GM19455 (cell line): ENCODE results near the gene MIPOL1.
"Not testable (repeated sequence)": the region's sequence is repeated elsewhere in the genome, so short reads cannot be mapped to it uniquely, and the experiment has no call there.

Experiments used
- ATAC-seq: cut with Tn5 transposase; IDR thresholded peaks from one replicate; pipeline ENCODE4 v1.9.1; 2021; ENCODE audit not compliant: unreplicated experiment

The MIPOL1 gene

DNA sequence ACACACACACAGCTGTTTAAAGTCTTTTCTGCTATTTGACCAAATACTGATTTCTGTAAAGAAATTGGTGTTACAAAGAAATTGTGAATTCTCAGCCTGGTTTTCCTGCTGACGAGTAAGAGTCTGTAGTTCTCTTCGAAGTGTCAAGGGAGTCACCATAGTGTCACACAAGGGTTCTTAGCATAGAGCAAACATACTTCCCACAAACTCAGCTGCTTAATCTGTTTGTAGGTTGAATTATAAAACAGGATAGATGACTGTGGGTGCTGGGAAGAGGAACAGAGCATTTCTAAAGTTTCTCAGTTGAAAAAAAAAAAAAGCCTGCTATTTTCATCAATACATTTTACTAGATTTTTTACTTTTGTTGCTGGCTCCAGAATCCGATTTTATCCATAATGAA is 314.4 kb downstream of the MIPOL1 start:
- no peak for ATAC-seq

DNA sequence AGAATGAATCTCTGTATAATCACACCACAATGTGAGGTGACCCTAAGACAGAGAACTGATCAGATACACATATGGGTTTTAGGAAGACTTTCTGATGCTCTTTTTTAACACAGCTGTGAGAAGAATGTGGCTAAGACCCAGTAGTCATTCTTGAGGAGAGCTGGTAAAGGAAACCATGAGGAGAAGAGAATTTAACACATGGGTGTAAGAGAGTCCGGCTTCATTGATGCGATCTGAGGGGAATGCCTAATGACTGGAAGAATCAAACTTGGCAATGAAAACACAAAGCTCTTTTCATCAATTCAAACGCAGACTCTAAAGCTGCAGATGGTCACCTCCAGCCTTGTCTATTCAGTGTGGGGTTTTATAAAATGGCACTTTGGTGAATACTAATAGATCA is 318.0 kb downstream of the MIPOL1 start:
- ATAC-seq = no peak

DNA sequence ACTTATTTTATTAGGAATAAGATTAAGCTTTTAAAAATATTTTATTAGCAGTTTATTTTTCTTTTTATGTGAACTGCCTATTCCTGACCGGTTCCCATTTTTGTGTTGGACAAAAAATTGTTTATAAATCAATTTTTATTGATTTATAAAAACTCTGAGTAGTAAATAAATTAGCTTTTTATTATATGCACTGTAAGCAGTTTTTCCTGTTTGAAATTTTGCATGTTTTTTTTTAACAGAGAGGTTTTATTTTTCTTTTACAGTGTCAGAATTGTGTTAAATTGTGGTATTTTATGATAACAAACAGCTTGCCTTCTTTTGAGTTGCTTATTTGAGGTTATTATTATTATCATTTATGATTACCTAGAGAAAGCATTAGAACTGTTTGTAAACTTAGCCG is 329.3 kb downstream of the MIPOL1 start:
- ATAC-seq = no peak

DNA sequence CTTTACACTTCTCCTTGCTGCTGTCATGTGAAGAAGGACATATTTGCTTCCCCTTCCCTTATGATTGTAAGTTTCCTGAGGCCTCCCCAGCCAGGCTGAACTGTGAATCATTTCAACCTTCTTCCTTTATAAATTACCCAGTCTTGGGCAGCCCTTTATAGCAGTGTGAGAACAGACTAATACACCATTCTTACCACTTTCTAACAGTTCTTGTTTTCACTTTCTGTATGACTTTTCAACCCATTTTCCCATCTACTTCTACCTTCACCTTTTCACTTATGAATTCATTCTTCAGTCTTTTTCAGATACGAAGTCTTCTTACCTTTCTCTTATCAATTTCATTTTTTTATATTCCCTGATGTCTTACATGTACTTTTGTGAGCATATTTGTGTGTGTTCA is 342.3 kb downstream of the MIPOL1 start:
- ATAC-seq = no peak

DNA sequence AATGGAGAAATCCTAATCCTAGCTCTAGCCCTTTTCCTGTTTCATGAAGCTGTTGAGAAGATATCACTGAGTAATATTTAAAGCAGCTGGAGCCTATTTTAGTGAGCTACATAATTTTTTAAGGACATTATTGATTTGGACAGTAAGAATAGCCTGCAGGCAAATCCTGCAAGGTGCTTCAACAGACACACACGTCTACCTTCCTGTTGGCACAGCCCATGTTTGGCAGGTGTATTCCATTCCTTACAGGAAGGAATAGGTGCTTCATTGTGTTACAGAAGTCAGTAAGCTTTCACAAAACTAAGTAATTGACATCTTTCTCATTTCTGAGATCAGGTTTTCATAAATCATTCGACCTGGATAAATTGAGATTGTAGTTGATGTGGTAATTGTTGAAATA is 346.7 kb downstream of the MIPOL1 start:
- ATAC-seq = no peak

DNA sequence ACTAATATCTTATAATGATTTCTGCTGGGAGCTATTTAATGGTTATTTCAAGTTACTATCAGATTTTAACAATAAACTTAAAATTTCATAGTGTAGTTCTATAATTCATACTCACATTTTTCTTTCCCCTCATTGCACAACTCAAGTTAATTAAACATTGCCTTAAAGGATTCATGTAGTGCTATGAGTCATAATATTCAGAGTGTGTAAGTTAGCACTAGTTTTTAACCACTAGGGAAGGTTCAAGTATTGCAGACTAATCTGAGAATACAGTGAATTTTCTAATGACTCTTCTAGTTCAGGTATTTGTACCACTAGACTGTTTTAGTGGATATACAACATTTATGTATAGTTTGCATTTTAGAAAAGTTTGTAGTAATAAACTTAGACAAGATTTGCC is 347.4 kb downstream of the MIPOL1 start:
- ATAC-seq = no peak

DNA sequence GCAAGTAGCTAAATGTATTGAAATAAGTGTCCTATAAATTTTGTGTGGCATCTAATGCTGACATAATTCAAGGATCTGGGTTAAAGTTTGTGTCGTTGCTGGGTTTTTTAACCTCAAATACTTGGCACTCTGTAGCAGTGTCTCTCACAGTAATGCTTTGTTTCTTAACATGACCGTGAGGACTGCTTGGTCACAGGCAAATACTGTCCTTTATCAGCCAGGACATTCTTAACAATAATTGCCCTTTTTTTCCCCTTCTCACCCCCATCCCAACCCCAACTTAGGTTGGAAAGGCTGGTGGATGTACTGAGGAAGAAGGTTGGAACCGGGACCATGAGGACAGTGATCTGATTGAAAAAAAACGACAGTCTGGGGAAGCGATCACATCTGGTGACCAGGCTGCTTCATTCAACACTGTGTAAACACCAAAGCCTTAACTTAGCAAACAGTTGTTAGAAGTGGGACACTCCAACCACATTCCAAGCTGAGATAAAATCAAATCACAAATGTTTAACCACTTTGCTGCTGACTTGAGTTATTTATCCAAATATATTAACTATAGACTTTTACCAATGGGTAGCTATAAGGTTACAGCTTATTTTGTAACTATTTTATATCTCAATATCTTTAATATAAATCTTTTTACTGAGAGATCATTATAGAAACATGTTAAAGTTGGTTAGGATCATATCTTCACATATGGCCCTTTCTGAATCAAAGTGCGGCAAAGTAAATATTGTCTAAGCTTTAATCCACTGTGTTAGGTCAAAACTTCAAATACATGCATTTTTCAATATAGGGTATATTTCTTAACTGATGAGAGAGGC is 349.1 kb downstream of the MIPOL1 start:
- ATAC-seq = no peak

DNA sequence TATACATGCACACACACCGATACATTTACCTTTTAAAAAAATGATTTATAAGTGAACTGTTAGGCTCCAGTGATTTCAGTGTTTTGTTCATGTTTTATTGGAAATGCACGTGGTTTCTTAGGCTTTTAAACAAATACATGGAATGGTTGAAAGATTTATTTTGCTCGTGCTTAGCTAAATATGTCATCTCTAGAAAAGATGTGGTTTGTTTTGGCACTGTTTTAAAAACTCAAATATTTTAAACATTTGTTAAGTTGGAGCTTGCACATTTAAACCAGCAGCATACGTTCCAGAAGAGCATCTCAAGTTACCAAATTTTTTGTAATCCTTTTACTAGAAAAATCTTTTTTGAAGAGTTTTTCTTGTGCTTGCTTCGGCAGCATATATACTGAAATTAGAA is 352.8 kb downstream of the MIPOL1 start:
- ATAC-seq = no peak

DNA sequence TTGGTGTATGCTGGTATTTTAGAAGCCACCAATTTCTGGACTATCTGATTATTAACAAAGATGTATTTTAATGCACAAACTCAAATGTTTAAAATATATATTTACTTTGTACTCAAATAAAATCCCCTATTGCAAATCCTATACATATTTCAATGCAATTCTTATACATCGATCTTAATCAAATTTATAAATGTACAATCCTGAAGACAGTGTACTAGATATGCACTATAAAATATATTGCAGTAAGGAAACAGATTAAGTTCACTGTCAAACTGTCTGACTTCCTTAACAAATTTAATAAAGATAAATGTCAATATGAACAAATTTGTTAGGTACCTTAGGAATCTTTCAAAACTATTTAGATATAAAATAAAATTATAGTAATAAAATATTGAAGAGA is 353.4 kb downstream of the MIPOL1 start:
- ATAC-seq = no peak

DNA sequence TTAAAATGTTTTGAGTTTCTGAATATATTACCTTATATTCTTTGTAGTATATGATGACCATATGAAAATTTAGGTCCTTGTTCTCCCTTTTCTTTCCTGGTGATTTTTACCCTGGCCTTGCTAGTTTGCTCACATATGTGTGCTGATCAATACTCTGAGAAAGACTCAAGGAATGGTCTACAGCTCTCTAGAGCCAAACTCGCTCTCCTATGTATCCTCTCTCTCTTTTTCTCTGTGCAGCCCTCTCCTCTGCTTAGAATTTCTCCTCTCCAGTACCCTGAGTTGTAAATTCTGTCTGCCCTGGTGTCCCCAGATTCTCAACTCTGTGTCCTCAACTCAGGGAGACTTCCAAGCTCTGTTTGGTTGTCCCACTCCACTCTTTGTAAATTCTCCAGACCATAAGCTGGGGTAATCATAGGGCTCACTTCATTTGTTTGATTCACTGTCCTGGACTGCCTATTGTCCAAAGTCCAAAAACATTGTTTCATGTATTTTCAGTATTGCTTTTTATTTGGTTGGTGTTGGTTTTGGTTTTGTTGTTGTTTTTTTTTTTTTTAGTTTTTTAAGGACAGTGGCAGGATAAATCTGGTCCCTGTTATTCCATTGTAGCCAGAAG is 356.3 kb downstream of the MIPOL1 start:
- ATAC-seq = no peak

DNA sequence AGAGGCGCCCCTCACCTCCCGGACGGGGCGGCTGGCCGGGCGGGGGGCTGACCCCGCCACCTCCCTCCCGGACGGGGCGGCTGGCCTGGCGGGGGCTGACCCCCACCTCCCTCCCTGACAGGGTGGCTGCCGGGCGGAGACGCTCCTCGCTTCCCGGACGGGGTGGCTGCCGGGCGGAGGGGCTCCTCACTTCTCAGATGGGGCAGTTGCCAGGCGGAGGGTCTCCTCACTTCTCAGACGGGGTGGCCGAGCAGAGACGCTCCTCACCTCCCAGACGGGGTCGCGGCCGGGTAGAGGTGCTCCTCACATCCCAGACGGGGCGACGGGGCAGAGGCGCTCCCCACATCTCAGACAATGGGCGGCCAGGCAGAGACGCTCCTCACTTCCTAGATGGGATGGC is 357.9 kb downstream of the MIPOL1 start:
- ATAC-seq = not testable (repeated sequence)

DNA sequence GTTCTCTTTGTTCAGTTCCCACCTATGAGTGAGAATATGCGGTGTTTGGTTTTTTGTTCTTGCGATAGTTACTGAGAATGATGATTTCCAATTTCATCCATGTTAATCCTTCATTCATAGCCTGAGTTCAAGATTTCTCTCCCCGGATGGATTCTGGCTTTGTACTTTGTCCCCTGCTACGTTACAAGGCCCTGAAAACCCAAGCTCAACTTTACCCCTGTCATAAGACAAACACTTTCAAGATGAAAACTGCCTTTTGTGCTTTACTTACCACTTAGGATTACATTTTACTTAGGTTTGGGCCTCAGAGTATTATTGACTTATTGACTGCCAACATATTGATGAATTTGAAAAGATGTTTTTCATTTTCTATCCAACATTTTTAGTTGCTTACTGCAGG is 361.0 kb downstream of the MIPOL1 start:
- no peak for ATAC-seq

DNA sequence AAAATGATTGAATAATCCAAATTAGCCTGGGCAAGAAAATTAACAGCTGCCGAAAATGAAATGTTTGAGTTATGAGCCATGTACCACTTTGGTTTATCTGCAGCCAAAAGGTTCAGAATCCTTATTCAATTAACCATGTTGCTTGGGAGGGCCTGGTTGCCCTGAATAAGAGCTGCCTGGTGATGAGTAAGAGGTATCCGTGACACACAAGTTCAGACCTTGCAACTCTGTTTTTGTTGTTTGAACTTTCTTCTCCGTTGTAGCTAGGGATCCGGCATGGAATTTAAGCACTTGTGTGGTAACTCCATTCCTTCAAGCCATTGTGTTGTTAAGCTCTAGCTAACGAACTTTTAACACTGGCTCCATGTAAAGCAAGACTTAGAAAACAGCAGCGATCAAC is 361.6 kb downstream of the MIPOL1 start:
- ATAC-seq = no peak

DNA sequence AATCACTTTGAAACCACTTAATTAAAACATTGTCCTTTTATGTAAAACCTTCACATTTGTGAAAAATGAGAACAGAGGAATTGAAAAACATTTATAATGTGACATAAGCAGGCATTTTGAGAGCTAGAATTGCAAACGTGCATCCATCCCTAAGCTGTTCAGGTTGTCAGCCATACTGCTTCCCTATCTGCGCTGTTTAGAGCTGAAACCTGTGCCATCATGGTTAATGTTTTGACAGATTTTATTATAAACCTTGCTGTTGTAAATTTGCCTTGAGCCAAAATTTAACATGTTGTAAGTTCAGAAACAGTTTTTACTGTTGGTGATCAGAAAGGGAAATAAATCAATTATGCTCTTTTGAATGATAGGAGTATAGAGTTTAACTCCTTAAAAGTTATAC is 365.5 kb downstream of the MIPOL1 start:
- no peak for ATAC-seq

DNA sequence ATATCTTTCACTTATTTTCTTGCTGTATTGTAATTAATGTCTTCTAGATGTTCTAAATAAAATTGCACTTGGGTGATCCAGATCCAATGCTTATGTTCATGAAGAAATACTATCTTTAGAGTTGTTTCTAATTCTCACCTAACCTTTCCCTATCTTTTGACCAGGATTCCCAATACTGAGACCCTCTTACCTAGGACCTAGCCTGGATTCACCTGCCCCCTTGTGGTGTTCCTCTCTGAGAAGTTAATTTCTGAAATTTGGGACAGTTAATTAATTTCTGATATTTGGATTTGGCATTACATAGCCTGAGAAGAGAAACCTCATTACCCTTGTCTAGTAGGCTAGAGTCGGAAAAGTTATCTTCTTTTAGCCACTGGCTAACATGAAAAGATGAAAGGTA is 367.8 kb downstream of the MIPOL1 start:
- no peak for ATAC-seq

DNA sequence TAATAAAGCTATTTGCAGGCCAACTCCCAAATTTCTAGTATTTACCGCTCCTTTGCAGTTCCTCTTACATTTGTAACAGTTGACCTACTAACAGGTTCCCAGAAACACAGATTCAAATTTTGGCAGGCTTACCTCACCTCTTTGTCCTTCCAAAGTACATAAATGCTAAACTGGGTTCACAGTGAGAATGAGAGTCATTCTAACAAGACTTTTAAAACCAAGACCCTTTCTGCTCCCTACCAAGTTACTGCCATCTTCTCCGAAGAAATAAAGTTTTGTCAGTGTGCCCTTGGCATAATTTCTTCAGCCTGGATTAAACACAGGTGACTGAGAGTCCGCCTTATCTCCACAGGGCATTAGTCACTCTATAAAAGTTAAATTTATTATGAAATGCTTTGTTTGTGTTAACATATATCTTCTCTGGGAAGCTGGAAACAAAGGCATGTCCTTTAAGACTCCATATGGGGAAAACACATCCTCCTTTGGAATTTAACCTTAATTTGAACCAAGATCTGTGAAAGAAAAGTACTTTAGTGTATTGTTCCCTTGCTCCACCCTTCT is 369.2 kb downstream of the MIPOL1 start:
- no peak for ATAC-seq

DNA sequence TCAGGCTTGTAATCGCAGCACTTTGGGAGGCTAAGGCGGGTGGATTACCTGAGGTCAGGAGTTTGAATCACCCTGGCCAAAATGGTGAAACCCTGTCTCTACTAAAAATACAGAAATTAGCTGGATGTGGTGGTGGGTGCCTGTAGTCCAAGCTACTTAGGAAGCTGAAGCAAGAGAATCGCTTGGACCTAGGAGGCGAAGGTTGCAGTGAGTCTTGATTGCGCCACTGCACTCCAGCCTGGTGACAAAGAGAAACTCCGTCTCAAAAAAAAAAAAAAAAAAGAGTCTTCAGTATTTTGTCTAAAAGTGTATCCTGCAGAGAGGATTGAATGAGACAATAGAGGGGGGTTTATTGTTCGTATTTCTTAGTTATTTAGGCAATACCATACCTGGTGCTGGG is 372.0 kb downstream of the MIPOL1 start:
- no peak for ATAC-seq

DNA sequence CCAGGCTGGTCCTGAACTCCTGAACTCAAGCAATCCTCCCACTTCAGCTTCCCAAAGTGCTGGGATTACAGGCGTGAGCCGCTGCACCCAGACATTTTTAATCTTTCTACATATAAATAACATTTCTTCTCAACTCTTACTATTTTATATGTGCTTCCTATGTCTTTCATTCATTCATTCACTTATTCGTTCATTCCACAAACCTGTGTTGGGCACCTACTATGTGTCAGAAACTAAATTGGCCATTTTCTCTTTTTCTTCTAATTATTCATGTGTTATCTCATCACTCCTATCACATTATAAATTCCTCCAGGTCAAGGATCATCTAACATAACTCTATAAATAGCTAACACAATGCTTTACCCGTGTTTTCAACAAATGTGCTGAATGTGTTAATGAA is 373.7 kb downstream of the MIPOL1 start:
- ATAC-seq = no peak

DNA sequence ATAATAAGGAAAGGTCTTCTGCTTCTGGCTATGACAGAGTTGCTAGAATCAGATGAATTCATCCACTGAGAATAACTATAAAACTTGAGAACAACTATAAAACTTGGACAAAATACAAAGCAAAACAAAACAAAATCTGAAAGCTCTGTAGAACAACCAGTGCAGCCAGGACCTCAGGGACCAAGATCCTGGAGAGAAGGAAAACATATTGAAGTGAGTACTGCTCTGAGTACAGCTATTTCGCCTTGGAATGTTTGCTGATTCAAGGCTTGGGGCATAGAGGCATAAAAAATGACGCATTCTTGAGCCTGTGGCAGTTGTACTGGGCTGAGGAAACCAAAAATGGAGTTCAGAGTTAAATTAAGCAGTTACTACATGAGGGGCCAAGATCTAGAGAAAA is 375.6 kb downstream of the MIPOL1 start:
- no peak for ATAC-seq

DNA sequence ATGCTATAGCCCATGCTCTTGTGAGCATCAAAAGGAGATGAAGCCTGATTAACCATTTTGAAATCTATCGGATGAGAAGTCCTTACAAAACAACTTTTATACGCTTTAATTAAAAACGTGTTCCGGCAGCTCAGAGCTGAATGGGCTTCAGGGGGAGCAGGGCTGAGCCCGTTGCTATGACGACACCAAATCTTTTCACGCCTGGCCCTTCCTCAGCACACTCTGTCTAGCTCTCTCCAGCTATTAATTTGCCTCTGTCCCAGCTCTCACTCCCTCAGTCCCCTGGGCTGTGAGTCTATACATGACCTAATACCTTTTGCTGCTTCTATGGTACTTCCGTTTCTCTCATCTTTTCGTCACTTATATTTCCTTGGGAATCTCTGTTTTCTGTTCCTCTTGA is 381.5 kb downstream of the MIPOL1 start:
- ATAC-seq = no peak

DNA sequence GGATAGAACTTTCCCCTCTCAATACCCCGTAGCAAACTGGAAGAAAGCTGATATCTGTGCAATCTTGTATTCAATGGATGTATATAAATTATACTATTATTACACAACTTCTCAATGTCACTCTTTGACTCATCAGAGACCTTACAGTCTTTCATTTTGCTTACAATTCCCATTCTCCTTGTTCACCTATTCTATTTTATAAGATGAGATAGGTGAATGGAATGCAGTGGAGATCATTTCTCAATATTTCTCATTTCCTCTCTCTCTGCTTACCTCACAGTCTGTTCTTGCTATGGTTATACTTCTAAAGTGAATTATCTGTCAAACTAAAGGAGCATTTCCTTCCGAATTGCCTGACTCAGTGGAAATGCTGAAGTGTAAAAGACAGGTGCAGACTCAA is 382.4 kb downstream of the MIPOL1 start:
- ATAC-seq = no peak

DNA sequence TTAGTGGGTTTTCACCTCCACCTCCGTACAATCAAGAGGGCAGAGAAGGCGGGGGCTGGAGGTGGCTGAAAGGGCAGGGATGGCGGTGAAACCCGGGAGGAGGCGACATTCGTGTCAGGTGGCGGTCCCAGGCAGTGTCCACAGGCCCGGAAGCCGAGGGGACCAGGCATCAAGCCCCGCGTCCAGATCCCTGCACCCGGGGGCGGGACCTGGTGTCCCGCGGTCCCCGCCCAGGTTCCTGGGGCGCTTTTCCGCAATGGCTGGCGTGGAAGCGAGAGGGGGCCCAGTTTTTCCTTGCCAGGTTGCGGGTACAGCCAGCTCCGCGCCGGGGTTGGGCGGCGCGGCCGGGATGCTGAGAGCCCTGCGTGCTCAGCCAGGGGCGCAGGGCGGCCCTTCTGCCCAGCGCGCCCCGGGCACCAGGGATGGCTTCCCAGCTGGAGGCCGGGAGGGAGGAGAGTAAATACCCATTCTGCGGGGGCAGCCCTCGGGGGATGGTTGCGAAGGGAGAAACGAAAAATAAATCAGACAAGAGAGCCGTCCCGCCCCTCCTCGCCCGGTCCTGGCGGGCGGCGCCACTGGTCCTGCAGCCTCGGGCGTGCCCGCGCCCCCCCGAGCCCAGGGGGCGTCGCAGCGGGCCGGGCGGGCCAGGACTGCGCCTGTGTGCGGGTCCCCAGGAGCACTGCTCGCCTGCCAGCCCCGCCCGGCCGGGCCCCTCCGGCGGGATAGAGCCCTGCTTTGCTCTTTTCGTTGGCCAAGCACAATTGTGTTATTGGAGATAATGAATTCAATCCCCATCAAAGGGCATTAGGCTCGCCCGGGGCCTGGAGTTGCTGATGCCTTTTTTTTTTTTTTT is 385.8 kb downstream of the MIPOL1 start:
- ATAC-seq = no peak
